GM12891 (cell line): ENCODE data around the gene STX1B.

Experiments used
- PAX5 ChIP-seq: IDR thresholded peaks from 2 replicates; pipeline ENCODE4 v1.6.1; 2011; ENCODE audit warnings: low read length, moderate library complexity, mild to moderate bottlenecking; ENCODE audit not compliant: insufficient read depth, severe bottlenecking
- POLR2A ChIP-seq: IDR thresholded peaks from 2 replicates; pipeline ENCODE4 v1.6.1; 2011; ENCODE audit warnings: low read depth, low read length, control low read depth
- POLR2AphosphoS5 ChIP-seq: IDR thresholded peaks from 2 replicates; pipeline ENCODE4 v1.6.1; 2011; ENCODE audit warnings: low read depth, low read length, control low read depth
- POU2F2 ChIP-seq: IDR thresholded peaks from 2 replicates; pipeline ENCODE4 v1.6.1; 2011; ENCODE audit warnings: low read depth, mild to moderate bottlenecking, control low read depth, low read length, moderate library complexity
- SPI1 ChIP-seq: IDR thresholded peaks from 2 replicates; pipeline ENCODE4 v1.6.1; 2011; ENCODE audit warnings: low read depth, low read length, control low read depth
- TAF1 ChIP-seq: IDR thresholded peaks from 2 replicates; pipeline ENCODE4 v1.6.1; 2011; ENCODE audit warnings: low read depth, low read length, control low read depth

DNA sequence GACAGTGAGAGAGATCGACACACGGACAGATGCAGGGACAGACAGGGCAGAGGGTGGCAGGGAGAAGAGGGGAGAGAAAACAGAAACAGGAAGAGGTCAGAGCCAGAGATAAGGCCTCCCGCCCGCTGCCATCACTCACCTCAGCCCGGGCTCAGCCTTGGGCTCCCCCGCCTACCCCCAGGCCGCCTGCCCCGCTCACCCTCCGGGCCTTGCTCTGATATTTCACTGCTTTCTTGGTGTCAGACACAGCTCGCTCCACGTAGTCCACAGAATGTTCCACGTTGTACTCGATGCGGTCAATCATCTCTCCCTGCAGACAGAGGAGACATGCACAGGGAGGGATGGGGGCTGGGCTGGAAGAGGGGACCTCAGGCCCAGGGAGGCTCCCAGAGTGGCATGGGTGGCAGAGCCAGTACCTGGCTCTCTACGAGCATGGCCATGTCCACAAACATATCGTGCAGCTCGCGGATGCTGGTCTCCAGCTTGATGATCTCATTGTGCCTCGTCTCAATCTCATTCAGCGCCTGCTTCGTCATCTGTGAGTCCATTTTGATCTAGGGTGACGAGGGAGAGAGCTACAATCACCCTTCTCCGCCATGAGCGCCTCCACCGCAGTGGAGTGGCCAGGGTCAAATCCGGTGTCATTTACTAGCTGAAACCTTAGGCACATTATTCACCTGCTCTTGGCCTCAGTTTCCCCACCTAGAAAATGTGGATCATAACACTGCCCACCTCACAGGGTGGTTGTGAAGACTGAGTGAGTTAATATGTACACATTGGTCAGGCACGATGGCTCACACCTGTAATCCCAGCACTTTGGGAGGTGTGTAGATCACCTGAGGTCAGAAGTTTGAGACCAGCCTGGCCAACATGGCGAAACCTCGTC lies 17.3 kb downstream of the STX1B start:
- TF ChIP-seq POLR2A, result no peak
- TF ChIP-seq SPI1, result no peak
- no peak for TF ChIP-seq TAF1
- TF ChIP-seq POLR2AphosphoS5, result no peak
- no peak for TF ChIP-seq POU2F2
- no peak for TF ChIP-seq PAX5
